Liver (tissue), 9 donors: ENCODE data around the gene CCDC154. TPM values are rescaled to one million over a fixed set of nuclear protein-coding genes. Genes with fewer than 3 reads are reported as not detected.

Source experiments
- DNase-seq: peaks from one replicate; pipeline ENCODE4 v3.0.0-alpha.2; 2017; ENCODE audit warnings: low spot score
- H3K27ac ChIP-seq, 2 donors: one replicate each; pipeline ENCODE4 v1.7.0; 2013; ENCODE audit warnings: inconsistent platforms in 2 of 2, low read length in 2 of 2, control low read depth in 1 of 2, low read depth in 1 of 2, mild to moderate bottlenecking in 1 of 2
- H3K27me3 ChIP-seq, 4 donors: one replicate each; pipeline versions ENCODE4 v1.6.1 to v1.7.0; 2013; ENCODE audit warnings: low read length in 3 of 4, inconsistent platforms in 1 of 4, mild to moderate bottlenecking in 1 of 4, moderate library complexity in 1 of 4; ENCODE audit not compliant: control insufficient read depth in 4 of 4, insufficient read depth in 4 of 4
- H3K36me3 ChIP-seq, 4 donors: one replicate each; pipeline versions ENCODE4 v1.6.1 to v1.7.0; 2013; ENCODE audit warnings: low read length in 3 of 4, mild to moderate bottlenecking in 3 of 4, low read depth in 1 of 4, moderate library complexity in 1 of 4; ENCODE audit not compliant: control insufficient read depth in 4 of 4, insufficient read depth in 3 of 4
- H3K4me1 ChIP-seq, 4 donors: one replicate each; pipeline versions ENCODE4 v1.6.1 to v1.7.0; 2013; ENCODE audit warnings: low read length in 3 of 4, mild to moderate bottlenecking in 3 of 4, moderate library complexity in 1 of 4; ENCODE audit not compliant: control insufficient read depth in 4 of 4, insufficient read depth in 4 of 4
- H3K4me3 ChIP-seq, 3 donors: one replicate each; pipeline versions ENCODE4 v1.6.1 to v1.7.0; 2013; ENCODE audit warnings: low read length in 3 of 3, control low read depth in 1 of 3, low read depth in 1 of 3, mild to moderate bottlenecking in 1 of 3
- H3K9ac ChIP-seq, 2 donors: one replicate each; pipeline ENCODE4 v1.7.0; 2013; ENCODE audit warnings: low read length in 2 of 2, mild to moderate bottlenecking in 2 of 2, moderate library complexity in 2 of 2, control low read depth in 1 of 2, low read depth in 1 of 2
- H3K9me3 ChIP-seq, 4 donors: one replicate each; pipeline versions ENCODE4 v1.6.1 to v1.7.0; 2013; ENCODE audit warnings: low read length in 3 of 4; ENCODE audit not compliant: control insufficient read depth in 4 of 4
- GABPA ChIP-seq, 2 donors: IDR thresholded peaks in 1 of 2; conservative IDR thresholded peaks in 1 of 2; 2 replicates each; pipeline ENCODE4 v1.6.1; 2016; ENCODE audit warnings: antibody characterized with exemption in 2 of 2, mild to moderate bottlenecking in 1 of 2, moderate library complexity in 1 of 2
- HNF4A ChIP-seq, 2 donors: conservative IDR thresholded peaks; 2 replicates each; pipeline ENCODE4 v1.6.1; 2016; ENCODE audit warnings: antibody characterized with exemption in 2 of 2, mild to moderate bottlenecking in 2 of 2
- HNF4G ChIP-seq: IDR thresholded peaks from 2 replicates; pipeline ENCODE4 v1.6.1; 2016; ENCODE audit warnings: antibody characterized with exemption
- JUND ChIP-seq, 2 donors: IDR thresholded peaks; 2 replicates each; pipeline ENCODE4 v1.6.1; 2016; ENCODE audit warnings: antibody characterized with exemption in 2 of 2
- RXRA ChIP-seq, 2 donors: IDR thresholded peaks; 2 replicates each; pipeline ENCODE4 v1.6.1; 2017 to 2018; ENCODE audit warnings: antibody characterized with exemption in 2 of 2, mild to moderate bottlenecking in 1 of 2
- SP1 ChIP-seq: IDR thresholded peaks from 2 replicates; pipeline ENCODE4 v1.6.1; 2018; ENCODE audit warnings: antibody characterized with exemption, mild to moderate bottlenecking
- WGBS: extraction: QIAGEN DNeasy Blood & Tissue Kit; methylation state at CpG from one replicate; pipeline ENCODE4 v1.1.7; 2013; 5-methylcytosine and 5-hydroxymethylcytosine counted together
- polyA plus RNA-seq, 2 donors: library from polyadenylated mRNA; stranded (reverse) in 1 of 2; unstranded in 1 of 2; fragments of 200-250 nt in 1 of 2; fragments of >200 nt in 1 of 2; fragmentation: Nextera tagmentation in 1 of 2; extraction: Ambion mirVana in 1 of 2; gene quantifications; one replicate each; pipeline versions ENCODE4 v1.2.1 to v1.2.3, GENCODE V29; 2013 to 2015
- total RNA-seq, 2 donors: library from RNA; depleted of rRNA; stranded (reverse); fragments of >200 nt; gene quantifications; one replicate each; pipeline ENCODE4 v1.2.3, GENCODE V29; 2014
- TF ChIP-seq, protein P1 (sequence below): fragments of 150-350 bp; IDR thresholded peaks from 2 replicates; pipeline ENCODE4 v1.5.1; 2017; ENCODE audit warnings: improper control_type of control experiment, low read depth, low read length; ENCODE audit not compliant: missing input control
- TF ChIP-seq, protein P2 (sequence below): IDR thresholded peaks from 2 replicates; pipeline ENCODE4 v1.6.1; 2016; ENCODE audit warnings: antibody characterized with exemption
- TF ChIP-seq, protein P3 (sequence below): IDR thresholded peaks from 2 replicates; pipeline ENCODE4 v1.6.1; 2016; ENCODE audit warnings: antibody characterized with exemption
- TF ChIP-seq, protein P4 (sequence below): IDR thresholded peaks from 2 replicates; pipeline ENCODE4 v1.6.1; 2016; ENCODE audit warnings: antibody characterized with exemption
- donor health status: healthy.
- donor health status: healthy.
- donor health status: healthy.
- donor health status: healthy.
- donor health status: healthy.

CCDC154 gene
- total and polyA plus RNA-seq, 4 donors, result 0.18 to 0.42 (median 0.39) TPM; not detected in 1

DNA sequence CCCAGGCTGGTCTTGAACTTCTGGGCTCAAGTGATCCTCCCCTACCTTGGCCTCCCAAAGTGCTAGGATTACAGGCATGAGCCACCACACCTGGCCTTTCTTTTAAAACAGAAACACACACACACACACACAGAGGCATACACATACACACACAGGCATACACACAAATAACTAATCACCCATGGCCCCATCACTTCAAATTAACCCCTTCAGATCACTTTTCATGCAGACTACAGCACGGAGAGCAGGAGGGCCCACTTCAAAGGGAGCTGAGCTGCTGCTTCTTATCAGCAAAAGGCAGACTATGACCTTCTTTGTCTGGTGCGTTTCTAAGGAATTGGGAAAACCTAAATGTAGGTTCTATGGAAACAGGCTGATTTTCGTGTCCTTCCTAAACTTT, 28.6 kb upstream of the CCDC154 start (continued):
- TF ChIP-seq RXRA (IDR thresholded peaks at IDR 0.05) (no peak), GABPA (IDR thresholded peaks at IDR 0.05 in 1 of 2, conservative IDR thresholded peaks at IDR 0.05 in 1 of 2) (no peak)

DNA sequence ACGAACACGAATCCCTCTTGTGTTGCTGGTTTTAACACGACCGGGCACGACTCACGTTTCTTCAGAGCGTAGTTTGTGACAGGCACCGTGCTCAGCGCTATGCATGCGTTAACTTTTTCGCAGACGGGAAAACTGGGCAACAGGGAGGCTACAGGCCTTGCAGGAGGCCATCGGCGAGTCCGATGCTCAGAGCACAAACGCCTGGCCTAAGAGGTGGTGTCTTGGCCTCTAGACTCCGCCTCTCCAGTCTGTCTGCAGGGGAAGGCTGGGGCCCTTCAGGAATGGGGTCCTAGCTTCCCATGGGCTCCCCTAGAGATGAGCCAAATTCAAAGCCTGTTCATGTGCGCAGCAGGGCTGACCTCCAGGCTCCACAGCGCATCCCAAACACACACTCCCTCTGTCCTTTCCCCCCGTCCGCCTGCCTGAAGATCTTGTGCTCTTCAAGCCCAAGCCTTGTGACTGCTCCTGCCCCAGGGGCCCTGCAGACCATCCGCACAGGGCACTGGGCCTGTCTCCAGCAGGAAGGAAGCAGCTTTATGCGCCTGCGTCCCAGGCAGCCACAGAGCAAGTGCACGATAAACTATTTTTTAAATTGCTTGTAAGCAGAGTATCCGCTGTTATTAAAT, 27.3 kb upstream of the CCDC154 start:
- H3K9me3 ChIP-seq, result no peaks in the 10 kb centered on the region
- H3K9ac ChIP-seq, result no peak overlapping the region
- no peak for DNase-seq
- 83% methylated on average over 26 of the region's 26 CpGs for WGBS
- H3K4me1 ChIP-seq, result peaks cover 13 to 35% (median 24%) of the 10 kb centered on the region in 4 donors
- H3K36me3 ChIP-seq, result no peaks in the 10 kb centered on the region
- H3K27me3 ChIP-seq, result no peaks in the 10 kb centered on the region
- TF ChIP-seq SP1, result no peak
- TF ChIP-seq, protein P1, sequence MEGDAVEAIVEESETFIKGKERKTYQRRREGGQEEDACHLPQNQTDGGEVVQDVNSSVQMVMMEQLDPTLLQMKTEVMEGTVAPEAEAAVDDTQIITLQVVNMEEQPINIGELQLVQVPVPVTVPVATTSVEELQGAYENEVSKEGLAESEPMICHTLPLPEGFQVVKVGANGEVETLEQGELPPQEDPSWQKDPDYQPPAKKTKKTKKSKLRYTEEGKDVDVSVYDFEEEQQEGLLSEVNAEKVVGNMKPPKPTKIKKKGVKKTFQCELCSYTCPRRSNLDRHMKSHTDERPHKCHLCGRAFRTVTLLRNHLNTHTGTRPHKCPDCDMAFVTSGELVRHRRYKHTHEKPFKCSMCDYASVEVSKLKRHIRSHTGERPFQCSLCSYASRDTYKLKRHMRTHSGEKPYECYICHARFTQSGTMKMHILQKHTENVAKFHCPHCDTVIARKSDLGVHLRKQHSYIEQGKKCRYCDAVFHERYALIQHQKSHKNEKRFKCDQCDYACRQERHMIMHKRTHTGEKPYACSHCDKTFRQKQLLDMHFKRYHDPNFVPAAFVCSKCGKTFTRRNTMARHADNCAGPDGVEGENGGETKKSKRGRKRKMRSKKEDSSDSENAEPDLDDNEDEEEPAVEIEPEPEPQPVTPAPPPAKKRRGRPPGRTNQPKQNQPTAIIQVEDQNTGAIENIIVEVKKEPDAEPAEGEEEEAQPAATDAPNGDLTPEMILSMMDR, result no peak
- TF ChIP-seq, protein P2, sequence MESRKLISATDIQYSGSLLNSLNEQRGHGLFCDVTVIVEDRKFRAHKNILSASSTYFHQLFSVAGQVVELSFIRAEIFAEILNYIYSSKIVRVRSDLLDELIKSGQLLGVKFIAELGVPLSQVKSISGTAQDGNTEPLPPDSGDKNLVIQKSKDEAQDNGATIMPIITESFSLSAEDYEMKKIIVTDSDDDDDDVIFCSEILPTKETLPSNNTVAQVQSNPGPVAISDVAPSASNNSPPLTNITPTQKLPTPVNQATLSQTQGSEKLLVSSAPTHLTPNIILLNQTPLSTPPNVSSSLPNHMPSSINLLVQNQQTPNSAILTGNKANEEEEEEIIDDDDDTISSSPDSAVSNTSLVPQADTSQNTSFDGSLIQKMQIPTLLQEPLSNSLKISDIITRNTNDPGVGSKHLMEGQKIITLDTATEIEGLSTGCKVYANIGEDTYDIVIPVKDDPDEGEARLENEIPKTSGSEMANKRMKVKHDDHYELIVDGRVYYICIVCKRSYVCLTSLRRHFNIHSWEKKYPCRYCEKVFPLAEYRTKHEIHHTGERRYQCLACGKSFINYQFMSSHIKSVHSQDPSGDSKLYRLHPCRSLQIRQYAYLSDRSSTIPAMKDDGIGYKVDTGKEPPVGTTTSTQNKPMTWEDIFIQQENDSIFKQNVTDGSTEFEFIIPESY, result no peak
- TF ChIP-seq HNF4A (conservative IDR thresholded peaks at IDR 0.05), result no peak
- no peak for TF ChIP-seq JUND (IDR thresholded peaks at IDR 0.05)
- no peak for TF ChIP-seq HNF4G
- TF ChIP-seq, protein P3, sequence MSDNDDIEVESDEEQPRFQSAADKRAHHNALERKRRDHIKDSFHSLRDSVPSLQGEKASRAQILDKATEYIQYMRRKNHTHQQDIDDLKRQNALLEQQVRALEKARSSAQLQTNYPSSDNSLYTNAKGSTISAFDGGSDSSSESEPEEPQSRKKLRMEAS, result no peak
- TF ChIP-seq, protein P4, sequence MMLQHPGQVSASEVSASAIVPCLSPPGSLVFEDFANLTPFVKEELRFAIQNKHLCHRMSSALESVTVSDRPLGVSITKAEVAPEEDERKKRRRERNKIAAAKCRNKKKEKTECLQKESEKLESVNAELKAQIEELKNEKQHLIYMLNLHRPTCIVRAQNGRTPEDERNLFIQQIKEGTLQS, result no peak
- no peak overlapping the region for H3K4me3 ChIP-seq
- H3K27ac ChIP-seq, result no peak overlapping the region

DNA sequence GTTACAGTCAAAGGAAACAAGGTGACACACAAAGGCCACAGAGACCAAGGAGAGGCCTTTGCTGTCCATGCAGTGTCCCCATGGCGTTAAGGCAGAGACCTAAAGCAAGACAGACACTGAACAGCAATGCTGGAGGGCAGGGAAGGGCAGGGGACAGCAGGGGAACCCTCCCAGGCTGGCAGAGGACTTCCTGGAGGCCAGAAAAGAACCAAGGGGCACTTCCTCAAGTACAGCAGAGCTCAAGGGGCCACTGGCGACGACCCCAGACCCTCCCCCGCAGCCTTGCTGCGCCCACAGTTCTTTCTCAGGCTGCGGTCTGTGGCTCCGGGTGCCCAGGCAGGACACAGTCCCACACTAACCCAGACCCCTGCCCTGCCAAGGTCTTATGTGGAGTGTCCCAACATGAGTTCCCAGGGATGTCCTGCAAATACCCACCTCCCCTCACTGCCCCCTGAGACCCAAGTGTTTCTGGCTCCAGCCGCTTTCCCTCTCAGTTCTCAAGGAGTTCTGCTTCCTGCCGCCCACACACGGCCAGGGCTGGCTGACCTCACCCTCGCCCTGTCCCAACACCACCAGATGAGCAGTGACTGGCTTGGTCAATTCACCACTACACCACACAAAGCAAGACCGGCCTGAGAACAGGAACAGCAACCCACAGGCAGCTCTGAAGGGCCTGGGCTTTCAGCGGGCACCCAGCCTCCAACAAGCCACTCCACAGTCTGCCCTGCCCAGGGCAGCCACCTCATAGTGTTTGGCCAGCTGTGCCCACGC, 26.3 kb upstream of the CCDC154 start:
- Histone ChIP-seq H3K27me3 (no peaks in the 10 kb centered on the region), H3K9ac (no peak overlapping the region), H3K4me3 (no peak overlapping the region), H3K4me1 (peaks cover 13 to 34% (median 21%) of the 10 kb centered on the region in 4 donors), H3K27ac (peak overlapping the region in 1 of 2 donors; percentile 42), H3K36me3 (no peaks in the 10 kb centered on the region), H3K9me3 (no peaks in the 10 kb centered on the region)
- 74% methylated on average over 14 of the region's 14 CpGs for WGBS
- no peak for TF ChIP-seq RXRA (IDR thresholded peaks at IDR 0.05)
- no peak for DNase-seq
